ENCODE results near the gene SLC4A1AP. TPM values are rescaled to one million over a fixed set of nuclear protein-coding genes. Genes with fewer than 3 reads are reported as not detected.

Gene SLC4A1AP
- total RNA-seq, 1 donor from 2014 or later, result 20.7 TPM

DNA sequence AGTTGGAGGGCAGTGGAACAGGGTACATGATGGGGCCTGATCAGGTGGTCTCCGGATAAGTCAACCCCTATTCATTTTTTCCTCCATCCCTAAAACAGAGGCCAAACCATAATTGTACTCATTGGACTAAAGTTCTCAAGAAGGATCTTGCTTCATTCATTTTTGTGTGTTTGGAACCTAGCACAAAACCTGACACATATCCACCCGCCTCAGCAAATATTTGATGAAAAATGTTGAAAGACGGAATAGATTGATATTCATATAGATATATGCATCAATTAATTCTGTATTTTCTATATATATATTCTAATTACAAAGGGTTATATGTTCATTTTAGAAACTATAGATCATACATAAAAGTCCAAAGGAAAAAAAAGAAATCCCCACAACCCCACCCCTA, 21.9 kb downstream of the SLC4A1AP start:
- DNase-seq (ENCODE audit: low spot score), result no peak
- intact Hi-C loops (cut with DNase I), result no loop called here
- ATAC-seq, result no peak

DNA sequence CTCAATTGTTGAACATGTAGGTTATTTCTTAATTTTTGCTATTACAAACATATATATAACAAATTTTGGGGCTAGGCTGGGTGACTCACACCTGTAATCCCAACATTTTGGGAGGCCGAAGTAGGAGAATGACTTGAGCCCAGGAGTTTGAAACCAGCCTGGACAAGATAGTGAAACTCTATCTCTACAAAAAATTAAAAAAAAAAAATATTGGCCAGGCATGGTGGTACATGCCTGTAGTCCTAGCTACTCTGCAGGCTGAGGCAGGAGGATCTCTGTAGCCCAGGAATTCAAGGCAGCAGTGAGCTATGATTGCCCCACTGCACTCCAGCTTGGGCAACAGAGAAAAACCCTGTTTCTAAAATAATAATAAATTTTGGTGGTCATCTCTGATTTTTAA, 23.5 kb downstream of the SLC4A1AP start:
- DNase-seq (ENCODE audit: low spot score), result no peak
- no peak for ATAC-seq
- intact Hi-C loops (cut with DNase I), result no loop called here

DNA sequence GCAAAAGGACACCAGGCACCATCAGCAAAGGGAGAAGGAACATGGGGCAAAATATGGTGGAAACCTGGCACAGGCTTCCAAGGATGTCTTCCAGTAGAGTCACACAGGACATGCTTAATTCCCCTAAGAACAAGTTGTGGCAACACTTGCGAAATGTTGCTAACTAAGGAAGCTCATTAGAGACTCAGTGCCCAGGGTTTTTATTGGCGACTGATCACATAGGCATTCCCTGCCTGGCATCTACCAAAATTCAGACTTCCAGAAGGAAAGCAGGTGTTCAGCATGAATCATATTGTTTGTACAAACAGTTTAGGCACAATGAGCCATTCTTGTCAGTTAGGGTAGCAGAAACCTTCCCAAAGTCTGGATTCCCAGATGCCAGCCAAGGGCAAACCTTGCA, 25.7 kb downstream of the SLC4A1AP start:
- no peak for ATAC-seq
- intact Hi-C loops (cut with DNase I), result no loop called here
- no peak for DNase-seq (ENCODE audit: low spot score)

DNA sequence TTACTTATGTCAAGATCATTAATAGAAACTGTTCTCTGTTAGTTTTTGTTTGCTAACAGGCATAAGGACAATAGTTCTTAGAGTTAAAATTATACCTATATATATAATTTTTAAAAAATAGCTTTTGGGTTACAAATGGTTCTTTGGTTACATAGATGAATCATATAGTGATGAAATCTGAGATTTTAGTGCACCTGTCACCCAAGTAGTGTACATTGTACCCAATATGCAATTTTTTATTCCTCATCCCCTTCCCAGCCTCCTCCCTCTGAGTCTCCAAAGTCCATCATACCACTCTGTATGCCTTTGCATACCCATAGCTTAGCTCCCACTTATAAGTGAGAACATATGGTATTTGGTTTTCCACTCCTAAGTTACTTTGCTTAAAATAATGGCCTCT, 26.4 kb downstream of the SLC4A1AP start:
- intact Hi-C loops (cut with DNase I), result loop anchor here (5.0 kb wide), 1 partner anchor 142 kb away; no protein-coding TSS in a partner anchor
- DNase-seq (ENCODE audit: low spot score) (no peak), ATAC-seq (no peak)

DNA sequence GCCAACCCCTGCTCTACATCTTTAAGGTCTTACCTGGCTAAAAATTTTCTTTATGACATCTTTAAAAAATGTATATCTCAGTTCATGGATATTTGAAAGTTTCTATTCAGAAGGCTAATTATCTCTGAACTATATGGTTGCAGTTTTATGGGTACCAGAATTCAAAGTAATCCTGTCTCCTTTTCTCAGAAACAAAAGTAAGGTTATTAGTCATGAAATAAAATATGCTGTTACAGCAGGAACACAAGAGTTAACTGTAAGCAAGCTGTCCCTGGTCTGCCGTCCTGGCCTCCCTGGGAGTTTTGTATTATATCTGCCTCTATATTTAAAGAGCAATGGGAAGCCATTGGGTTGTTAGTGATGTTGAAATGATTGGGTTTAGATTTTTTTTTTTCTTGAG, 34.0 kb downstream of the SLC4A1AP start:
- DNase-seq (ENCODE audit: low spot score) (no peak), ATAC-seq (no peak)
- intact Hi-C loops (cut with DNase I), result no loop called here

DNA sequence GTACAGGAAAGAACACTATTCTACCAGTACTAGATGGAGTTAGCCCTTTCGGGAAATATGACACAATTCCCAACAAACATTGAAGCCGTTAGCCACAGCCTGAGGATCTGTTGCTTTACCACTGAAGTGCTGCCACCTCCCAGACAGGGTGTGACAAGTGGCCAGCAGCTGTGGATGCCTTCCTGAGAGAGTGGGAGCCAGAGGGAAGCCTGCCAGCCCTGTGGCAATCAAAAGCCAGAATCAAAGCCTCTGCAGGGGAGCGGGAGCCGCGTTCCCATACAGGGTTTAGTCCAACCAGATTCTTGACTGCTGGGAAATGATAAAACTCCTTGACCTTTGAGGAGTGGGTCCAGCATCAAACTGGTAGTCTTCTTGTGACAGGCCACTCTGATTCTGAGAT, 38.0 kb downstream of the SLC4A1AP start:
- intact Hi-C loops (cut with DNase I), result loop anchor here (5.0 to 10.0 kb wide), 2 partner anchors 693 to 751 kb away; partner anchors contain the start of gene FOSL2
- DNase-seq (ENCODE audit: low spot score) (no peak), ATAC-seq (no peak)

DNA sequence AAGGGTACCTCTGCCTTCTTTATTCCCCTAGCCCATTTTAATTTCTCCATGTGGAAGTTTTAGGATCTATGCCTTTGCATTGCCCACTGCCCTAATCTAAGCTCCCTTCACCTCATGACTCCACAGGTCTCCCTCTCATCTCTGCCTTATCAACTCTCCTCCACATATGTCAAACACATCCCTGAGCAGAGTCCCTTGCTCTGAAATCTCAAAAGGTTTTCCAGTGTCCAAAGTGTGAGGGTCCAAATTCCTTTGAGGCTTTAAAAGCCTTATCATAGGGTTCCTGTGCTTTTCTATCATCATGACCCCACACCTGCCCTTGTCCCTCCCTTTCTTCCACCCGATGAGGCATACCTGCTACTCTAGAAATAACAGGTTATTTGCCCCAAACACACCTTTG, 38.6 kb downstream of the SLC4A1AP start:
- intact Hi-C loops (cut with DNase I), result loop anchor here (5.0 to 10.0 kb wide), 2 partner anchors 692 to 750 kb away; partner anchors contain the start of gene FOSL2
- no peak for DNase-seq (ENCODE audit: low spot score)
- ATAC-seq, result no peak

DNA sequence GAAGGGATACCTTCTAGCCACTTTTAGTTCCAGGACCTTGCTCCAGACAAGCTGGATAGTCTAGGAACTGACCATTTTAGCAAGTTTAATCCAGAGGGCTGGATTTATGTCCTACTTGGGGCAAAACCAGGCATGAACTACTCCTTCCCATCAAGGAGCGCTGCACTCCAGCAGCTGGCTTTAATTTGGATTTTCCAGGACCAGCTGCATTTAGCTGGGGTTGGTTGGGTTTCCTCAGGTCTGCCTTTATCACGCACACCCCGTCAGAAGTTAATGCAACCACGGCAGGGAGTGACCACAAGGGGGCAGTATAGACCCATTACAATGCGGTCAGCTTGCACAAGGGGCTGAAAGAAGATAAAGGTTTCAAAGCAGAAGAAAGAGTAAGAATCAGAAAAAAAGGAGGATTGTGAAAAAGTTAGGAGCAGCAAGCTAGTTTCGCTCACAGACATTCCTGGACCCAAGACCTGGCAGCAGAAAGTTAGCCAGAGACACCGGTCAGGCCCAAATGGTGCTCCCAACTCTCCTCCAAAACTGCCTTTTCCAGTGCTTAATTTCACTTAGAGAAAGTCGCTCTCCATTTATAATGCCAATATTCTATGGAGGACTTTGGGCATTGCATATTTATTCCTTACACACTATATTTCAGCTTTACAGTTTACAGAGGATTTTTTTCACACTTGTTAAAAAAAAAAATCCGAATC, 40.1 kb downstream of the SLC4A1AP start:
- peak; percentile 57 for ATAC-seq
- intact Hi-C loops (cut with DNase I), result loop anchor here (5.0 to 10.0 kb wide), 2 partner anchors 691 to 749 kb away; partner anchors contain the start of gene FOSL2
- peak; percentile 92 for DNase-seq (ENCODE audit: low spot score)

DNA sequence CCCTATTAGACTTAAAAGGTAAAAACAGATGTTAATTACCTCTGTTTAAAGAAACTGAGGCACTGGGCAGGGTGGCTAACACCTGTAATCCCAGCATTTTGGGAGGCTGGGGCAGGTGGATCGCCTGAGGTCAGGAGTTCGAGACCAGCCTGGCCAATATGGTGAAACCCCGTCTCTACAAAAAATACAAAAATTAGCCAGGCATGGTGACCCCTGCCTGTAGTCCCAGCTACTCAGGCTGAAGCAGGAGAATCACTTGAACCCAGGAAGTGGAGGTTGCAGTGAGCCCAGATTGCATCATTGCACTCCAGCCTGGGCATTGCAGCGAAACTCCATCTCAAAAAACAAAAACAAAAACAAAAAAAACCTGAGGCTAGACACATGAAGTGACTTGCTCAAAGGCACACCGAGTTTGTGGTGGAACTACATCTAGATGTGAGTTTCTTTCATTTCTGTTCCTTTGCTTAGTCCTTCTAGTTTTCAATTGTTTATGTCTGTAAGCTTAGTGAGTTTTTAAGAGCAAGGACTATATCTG, 40.7 kb downstream of the SLC4A1AP start:
- intact Hi-C loops (cut with DNase I), result loop anchor here (5.0 to 10.0 kb wide), 2 partner anchors 690 to 748 kb away; partner anchors contain the start of gene FOSL2
- no peak for ATAC-seq
- DNase-seq (ENCODE audit: low spot score), result no peak

DNA sequence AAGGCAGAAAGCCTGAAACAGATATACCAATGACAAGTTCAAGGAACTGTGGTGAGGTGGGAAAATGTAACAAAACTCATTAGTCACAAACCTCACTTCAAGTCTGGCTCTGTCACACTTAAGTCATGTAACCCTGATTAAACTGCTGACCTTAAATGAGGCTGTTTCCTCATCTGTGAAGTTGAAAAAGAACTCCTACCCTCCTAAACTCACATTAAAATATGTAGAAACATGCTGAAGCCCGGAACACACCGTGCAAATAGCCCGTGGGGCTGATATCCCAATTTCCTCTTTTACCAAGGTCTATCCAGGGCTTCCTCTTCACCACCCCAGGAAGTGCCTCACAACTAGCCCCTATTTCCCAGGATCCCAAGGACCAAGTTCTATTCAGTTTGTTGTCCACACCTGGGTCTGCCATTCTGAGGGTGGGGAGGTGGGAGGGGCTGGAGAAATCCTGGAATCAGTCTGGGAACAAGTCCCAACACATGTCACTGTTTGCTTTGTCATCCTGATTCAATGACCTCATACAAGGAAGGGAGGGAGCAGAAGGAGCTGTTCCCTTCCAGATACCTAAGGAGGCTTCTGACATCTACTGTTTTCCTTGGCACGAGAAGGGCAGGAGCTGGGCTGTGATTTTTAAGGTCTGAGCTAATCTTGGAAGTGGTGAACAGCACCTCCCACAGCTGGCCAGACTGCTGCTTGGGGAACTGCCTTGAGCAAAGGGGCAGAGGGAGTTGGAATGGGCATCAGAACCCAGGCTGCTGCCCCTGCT, 42.3 kb downstream of the SLC4A1AP start:
- no peak for DNase-seq (ENCODE audit: low spot score)
- intact Hi-C loops (cut with DNase I), result loop anchor here (10.0 kb wide), 1 partner anchor 689 kb away; the partner anchor contains the start of gene FOSL2
- peak; percentile 89 for ATAC-seq

DNA sequence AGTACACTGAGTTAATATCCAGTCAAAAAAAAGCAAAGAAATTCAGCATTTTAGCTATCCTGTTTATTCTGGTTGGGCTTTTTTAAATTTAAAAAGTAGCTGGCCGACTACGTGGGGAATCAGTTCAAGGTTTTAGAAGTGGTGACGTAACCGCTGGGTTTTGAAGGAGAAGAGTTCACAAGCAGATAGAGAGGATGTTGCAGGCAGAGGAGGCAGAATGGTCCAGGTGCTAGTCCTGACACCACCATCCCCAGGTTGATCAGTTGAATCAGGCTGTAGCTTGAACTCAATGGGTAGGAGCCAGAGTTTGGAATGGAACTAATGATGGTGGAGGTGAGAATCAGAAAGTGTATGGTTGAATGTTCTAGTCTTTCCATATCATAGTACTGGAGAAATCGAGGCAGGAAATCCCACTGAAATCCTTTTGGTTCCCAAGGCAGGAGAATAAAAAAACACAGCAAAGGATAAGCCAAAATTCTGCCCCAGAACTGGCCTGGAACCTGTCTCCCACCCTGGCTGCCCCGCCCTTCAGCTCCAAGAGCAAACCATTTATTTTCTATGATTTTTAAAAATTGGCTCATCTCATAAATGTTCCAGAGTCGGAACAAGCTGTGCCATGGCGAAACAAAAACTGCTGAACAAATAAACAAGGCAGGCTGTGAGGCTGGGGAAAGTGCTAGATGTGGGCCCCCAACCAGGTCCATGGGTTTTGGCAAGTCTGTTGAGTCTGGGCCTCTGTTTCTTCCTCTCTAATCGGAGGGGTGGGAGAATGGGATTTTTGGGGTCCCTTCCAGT, 44.0 kb downstream of the SLC4A1AP start:
- ATAC-seq, result peak; percentile 71
- DNase-seq (ENCODE audit: low spot score), result no peak
- intact Hi-C loops (cut with DNase I), result loop anchor here (10.0 kb wide), 1 partner anchor 687 kb away; the partner anchor contains the start of gene FOSL2

DNA sequence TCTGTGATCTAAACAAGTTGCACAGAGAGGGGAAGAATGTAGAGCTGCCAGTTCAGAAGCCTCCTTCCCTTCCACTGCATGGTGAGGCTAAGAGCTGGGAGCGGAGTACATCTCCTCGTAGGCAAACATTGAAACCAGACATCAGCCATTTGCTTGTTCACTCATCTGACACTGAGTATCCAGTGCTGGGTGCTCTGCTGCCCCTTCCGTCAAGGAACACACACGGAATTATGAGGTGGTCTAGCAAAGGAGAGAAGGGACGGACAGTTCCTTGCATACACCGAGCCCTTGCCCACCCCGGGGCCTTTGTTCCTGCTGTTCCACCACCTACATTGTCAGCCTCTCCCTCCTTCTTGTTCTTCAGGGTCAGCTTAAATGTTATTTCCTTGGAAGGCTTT, 44.6 kb downstream of the SLC4A1AP start:
- intact Hi-C loops (cut with DNase I), result loop anchor here (10.0 kb wide), 1 partner anchor 687 kb away; the partner anchor contains the start of gene FOSL2

DNA sequence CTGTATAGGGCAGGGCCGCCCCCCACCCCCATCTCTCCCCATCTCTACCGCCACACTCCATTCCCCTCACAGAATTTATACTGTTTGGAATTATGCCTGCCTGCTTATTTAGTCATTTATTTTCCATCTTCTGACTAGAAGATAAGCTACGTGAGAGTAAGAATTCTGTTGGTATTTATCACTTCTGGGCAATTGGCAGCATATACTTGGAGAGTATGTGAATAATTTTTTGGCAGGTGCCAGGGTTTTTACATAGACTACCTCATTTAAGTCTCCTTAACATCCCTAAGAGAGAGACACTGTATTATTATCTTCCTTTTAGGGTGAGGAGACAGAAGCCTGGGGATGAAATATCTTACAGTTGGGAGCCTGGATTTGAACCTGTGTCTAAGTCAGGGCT, 45.0 kb downstream of the SLC4A1AP start:
- ATAC-seq (no peak), DNase-seq (ENCODE audit: low spot score) (no peak)
- intact Hi-C loops (cut with DNase I), result loop anchor here (10.0 kb wide), 1 partner anchor 686 kb away; the partner anchor contains the start of gene FOSL2

More for the DNA sequence above, 44.6 kb downstream of the SLC4A1AP start:
- no peak for ATAC-seq
- DNase-seq (ENCODE audit: low spot score), result no peak

DNA sequence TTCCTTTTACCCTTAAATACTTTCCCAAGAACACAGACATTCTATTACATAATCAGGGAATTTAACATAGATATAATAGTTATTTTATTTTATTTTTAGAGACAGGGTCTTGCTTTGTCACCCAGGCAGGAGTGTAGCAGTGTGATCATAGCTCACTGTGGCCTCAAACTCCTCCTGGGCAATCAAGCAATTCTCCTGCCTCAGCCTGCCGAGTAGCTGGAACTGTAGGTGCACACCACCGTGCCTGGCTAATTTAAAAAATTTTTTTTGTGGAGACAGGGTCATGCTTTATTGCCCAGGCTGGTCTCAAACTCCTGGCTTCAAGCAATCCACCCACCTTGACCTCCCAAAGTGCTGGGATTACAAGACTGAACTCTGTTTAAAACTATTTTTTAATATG, 45.6 kb downstream of the SLC4A1AP start:
- ATAC-seq, result no peak
- no peak for DNase-seq (ENCODE audit: low spot score)
- intact Hi-C loops (cut with DNase I), result loop anchor here (10.0 kb wide), 1 partner anchor 685 kb away; the partner anchor contains the start of gene FOSL2

DNA sequence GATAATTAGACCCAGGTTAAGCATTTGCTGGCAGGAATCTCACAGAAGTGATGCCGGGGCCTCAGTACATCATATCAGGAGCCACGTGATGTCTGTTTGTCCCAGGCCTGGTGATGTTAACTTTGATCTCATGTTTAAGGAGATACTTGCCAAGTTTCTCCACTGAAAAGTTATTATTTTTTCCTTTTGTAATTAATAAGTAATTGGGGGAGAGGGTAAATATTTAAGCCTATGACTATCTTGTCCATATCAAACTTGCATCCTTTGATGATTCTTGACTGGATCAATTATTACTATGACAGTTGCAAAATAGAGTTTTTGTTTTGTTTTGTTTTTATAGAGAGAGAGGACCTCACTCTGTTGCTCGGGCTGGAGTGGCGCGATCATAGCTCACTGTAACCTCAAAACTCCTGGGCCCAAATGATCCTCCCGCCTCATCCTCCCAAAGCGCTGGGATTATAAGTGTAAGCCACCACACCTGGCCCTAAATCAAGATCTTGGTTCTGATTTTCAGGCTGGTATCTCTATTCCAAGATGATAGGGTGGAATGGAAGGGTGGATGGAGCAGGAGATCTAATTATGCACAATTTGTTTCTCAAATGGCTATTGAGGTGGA, 46.4 kb downstream of the SLC4A1AP start:
- DNase-seq (ENCODE audit: low spot score), result no peak
- ATAC-seq, result no peak
- intact Hi-C loops (cut with DNase I), result loop anchor here (10.0 kb wide), 1 partner anchor 685 kb away; the partner anchor contains the start of gene FOSL2

DNA sequence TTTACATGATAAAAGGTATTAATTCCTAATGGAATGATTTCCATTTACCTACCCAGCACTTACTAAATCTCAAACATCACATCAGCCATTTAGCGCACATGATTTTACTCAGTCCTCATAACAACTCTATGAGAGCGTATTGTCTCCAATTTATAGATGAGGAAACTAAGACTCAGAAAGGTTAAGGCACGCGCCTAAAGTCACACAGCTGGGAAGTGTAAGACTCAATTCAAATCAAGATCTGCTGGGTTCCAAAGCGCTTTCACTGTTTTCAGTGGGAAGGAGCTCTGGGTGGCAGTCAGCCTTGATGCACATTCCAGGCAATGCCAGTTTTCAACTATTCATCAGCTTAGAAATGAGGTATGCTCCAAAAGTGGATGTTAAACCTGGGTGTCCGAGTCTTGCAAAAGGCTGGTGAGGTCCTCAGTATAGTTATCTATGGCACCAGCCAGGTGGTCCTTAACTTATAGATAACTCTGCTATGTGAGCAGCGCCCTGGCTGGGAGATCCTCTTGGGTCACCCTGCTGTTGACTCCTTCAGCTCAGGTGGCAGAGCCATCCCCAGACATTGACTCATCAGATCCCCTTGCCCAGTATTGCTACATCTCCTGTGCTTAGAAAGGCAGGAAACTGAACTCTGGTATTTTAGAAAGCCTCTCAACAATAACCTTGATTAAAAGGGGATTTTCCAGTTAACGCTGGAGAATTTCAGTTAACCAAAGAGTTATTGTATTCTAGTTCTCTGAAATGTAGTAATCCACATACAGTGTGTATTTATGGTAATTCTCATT, 47.1 kb downstream of the SLC4A1AP start:
- no peak for DNase-seq (ENCODE audit: low spot score)
- ATAC-seq, result no peak
- intact Hi-C loops (cut with DNase I), result no loop called here

DNA sequence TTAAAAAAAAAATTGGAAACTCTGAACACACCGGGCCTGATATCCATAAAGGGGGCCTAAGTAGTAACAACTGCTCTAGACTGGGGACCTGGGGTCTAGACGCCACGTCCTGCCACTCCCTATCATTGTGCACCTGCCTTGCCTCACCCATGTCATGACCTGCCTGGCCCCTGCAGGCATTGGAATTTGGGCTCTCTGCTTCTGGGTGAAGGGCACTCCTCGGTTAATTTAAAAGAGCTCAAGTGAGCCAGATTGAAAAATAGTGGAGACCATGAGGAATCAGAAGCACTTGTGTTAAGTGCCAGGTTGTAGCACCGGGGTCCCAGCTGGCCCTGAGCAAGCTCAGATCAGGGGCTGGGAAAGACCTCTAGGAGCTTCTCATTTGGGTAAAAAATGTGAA, 48.1 kb downstream of the SLC4A1AP start:
- intact Hi-C loops (cut with DNase I), result no loop called here
- ATAC-seq, result no peak
- no peak for DNase-seq (ENCODE audit: low spot score)
